GM18867 (cell line): ENCODE results near the gene SPARCL1.
"Not testable (repeated sequence)": the region's sequence is repeated elsewhere in the genome, so short reads cannot be mapped to it uniquely, and the experiment has no call there.

Source experiments
- ATAC-seq: cut with Tn5 transposase; IDR thresholded peaks from one replicate; pipeline ENCODE4 v1.9.1; 2021; ENCODE audit warnings: mild to moderate bottlenecking, moderate library complexity; ENCODE audit not compliant: unreplicated experiment

The SPARCL1 gene, protein sequence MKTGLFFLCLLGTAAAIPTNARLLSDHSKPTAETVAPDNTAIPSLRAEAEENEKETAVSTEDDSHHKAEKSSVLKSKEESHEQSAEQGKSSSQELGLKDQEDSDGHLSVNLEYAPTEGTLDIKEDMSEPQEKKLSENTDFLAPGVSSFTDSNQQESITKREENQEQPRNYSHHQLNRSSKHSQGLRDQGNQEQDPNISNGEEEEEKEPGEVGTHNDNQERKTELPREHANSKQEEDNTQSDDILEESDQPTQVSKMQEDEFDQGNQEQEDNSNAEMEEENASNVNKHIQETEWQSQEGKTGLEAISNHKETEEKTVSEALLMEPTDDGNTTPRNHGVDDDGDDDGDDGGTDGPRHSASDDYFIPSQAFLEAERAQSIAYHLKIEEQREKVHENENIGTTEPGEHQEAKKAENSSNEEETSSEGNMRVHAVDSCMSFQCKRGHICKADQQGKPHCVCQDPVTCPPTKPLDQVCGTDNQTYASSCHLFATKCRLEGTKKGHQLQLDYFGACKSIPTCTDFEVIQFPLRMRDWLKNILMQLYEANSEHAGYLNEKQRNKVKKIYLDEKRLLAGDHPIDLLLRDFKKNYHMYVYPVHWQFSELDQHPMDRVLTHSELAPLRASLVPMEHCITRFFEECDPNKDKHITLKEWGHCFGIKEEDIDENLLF

GRCh38 chr4:87529187-87529586, at the start of gene SPARCL1:
SPARCL1 (minus strand) TSS chr4:87529376; CDS start chr4:87499574, 29,802 bp downstream.
- no peak for ATAC-seq

DNA sequence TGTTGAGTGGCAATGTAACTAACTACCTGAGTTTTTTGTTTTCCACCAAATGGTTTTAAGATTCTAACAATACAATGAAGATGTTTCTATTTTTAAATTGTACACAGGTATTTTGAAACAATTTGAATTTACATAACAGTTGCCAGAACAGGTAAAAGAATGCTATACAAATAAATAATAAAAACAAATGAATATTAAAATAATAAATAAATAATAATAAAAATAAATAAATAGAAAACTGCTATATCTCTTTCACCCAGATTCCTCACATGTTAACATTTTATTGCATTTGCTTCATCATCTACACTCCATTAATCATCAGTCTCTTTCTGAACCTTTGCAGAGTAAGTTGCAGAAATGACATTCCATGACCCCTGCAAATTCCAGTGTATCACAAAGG, 46.8 kb upstream of the SPARCL1 start:
- no peak for ATAC-seq

GRCh38 chr4:87575408-87575807, 46.2 kb upstream of the SPARCL1 start:
- no peak for ATAC-seq

- no peak for ATAC-seq
Observed at GRCh38 chr4:87574996-87575395, 45.8 kb upstream of the SPARCL1 start.

GRCh38 chr4:87574376-87574775, 45.2 kb upstream of the SPARCL1 start:
- ATAC-seq: not testable (repeated sequence)

DNA sequence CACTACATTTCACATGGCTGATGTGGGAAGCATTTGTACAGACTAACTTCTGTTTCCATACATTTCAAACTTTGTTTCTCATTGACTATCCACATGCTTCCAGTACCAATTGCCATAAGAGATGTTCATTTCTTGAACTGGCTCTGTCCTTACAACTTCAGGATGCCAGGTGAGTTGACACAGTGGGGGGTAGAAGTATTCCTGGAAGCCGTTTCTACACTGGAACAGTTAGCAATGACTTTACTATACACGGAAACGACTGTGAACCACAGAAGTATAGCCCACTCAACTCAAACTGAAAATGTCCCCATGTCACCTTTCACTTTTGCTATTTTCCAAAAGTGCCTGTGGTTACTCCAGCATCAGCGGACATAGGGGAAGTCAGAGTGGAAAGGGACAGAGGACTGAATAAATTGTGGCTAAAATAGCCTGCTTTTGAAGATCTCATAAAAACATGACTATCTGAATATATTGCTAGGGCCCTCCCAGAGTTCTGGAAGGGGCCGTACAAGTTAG, 41.2 kb upstream of the SPARCL1 start:
- ATAC-seq: no peak

DNA sequence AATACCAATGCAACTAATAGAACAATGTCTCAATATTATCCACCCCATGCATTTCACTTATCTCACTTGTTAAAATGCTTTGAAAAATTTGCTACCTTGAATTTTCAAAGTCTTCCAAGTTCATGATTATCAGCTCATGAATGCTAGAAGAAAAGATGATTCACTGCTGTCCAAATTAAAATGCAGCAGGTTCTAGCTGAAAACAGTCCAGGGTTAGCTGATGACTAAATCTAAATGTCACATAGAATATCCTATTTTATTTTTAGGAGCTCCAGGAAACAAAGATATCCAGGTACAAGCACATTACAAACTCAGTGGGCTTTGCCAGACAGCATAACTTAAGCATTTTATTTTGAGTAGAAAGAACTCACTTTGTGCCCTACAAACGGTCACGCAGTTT, 38.0 kb upstream of the SPARCL1 start:
- no peak for ATAC-seq

DNA sequence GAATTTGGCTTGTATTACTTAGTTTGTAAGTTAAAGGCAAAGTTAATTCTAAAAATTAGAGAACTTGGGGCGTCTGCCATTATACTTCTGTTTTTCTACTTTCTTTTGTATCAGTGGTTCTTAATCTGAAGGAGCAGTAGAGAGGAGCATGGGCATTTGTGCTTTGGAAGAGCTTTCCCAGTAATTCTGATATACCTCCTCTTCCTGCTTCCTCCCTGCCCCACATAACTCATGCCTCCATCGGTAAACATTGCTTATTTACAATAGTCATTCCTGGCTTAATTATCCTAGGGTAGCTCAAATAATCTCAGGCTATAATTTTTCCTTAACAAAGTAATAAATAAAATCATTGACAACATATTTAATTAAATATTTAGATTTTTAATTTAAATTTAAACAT, 37.1 kb upstream of the SPARCL1 start:
- no peak for ATAC-seq

GRCh38 chr4:87565746-87566145, 36.6 kb upstream of the SPARCL1 start:
- no peak for ATAC-seq

- ATAC-seq: no peak
Observed at GRCh38 chr4:87560802-87561201, 31.6 kb upstream of the SPARCL1 start.

DNA sequence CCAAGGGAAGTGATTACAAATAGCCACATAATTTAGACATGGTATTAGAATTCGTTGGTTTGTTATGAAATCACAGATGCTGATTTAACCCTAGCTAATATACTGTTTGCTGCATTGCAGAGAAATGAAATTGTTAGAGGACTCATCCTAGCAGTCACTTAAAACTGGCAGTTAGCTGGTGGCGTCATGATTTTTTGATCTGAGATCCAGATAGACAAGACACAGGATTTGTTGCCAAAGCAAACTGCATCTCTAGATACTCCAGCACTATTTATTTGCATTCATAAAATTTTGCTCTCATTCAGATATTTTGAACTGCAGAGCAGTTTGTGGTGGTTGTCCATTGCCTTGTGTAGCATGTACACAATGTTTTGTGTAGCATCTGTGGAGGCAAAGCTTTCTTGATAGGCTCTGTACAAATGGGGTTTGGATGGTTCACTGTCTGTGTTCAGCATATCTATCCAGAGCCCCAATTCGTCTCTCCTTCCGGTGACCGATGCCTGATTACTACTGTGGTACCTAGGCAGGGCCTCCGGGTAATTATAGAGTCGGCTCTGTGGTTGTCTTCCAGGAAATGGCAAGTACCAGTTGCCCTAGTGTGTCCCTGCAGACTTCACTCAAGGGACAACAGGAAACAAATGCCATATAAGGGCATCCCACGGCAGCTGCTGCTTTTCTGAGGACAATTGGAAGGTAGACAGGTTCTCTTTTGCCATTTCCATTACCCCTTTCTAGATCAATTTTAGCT, 30.1 kb upstream of the SPARCL1 start:
- peak; percentile 100 for ATAC-seq

DNA sequence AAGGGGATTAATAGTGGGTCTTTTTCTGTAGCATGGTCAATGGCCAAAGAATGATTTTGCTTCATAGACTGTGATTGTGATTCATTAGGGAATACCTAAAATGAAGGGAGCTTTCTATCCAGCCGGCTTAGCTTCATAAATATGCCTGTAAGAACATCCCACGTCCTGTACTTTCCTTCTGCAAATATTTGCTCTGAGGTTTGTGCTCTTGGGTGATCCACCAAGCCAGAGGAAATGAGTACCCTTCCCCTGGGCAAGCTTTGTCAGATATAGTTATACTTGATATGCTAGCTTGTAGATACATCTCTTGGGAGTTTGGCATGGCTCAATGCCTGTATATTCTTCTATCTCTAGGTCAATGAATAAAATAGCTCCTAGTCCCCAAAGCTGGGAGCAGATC, 28.2 kb upstream of the SPARCL1 start:
- ATAC-seq: no peak

DNA sequence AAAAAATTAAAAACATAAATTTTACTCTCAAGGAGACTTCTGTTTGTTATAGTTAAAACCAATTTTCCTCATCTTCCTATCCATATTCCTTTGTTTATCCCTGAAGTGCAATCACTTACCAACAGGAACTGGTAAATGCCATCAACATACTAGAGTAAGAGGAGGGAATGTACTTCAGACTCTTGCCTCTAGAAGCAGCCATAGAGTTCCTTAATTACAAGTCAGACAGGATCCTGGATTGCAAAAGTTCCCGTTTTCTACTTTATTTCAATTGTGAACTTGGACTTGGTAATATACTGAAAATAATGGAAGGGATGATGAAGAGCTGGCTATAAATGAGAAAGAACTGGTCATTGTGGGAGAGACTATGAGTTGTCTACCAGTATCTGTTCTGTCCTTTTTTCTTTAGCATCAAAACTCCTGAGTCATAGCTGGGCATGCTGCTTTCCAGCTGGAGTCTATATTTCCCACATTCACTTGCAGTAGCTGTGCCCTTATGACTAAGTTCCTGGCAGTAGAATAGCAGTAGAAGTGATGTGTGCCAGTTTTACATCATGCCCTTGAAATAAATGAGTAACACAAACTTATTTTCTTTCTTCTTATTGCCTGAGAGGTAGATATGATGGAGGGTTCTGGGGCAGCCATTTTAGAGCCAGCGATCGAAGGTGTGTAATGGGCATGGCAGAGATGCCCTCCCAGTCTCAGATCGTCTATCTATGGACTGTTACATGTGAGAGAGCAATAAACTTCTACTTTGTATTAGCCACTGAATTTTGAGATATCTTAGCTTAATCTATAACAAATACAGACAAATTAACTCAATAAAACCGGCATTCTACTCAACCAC, 26.8 kb upstream of the SPARCL1 start:
- no peak for ATAC-seq

DNA sequence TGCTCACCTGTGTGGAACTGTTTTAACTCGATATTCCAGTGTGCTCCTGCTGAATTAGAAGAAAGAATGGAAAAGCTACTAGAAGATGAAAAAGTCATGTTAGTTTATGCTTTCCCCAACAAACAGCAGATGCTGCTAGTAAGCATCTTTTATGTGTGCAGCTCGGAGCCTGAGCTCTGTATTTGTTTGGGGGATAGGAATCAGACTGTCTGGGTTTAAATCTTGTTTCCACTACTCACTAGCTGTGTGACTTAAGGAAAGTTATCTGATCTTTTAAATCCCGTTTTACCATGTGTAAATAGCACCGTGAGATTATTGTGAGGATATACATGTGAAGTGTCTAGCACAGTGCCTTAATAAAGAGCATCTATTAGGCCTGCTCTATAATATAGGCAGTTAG, 24.0 kb upstream of the SPARCL1 start:
- ATAC-seq: no peak

DNA sequence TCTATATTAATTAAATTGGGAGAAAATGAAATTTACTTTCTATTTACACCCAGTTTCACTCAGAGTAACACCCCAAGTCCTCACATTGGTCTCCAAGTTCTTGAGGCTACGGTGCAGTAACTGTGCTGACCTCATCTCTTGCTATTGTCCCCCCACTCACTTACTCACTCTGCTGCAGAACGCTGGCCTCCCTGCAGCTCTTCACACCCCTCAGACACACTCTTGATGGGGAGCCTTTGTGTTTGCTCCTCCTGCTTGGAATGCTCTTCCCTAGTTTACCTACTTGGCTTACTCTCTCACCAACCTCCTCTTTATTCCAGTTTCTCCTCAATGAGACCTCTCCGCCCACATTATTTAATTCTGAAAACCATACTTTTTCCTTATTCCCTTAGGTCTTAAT, 22.2 kb upstream of the SPARCL1 start:
- ATAC-seq: no peak

DNA sequence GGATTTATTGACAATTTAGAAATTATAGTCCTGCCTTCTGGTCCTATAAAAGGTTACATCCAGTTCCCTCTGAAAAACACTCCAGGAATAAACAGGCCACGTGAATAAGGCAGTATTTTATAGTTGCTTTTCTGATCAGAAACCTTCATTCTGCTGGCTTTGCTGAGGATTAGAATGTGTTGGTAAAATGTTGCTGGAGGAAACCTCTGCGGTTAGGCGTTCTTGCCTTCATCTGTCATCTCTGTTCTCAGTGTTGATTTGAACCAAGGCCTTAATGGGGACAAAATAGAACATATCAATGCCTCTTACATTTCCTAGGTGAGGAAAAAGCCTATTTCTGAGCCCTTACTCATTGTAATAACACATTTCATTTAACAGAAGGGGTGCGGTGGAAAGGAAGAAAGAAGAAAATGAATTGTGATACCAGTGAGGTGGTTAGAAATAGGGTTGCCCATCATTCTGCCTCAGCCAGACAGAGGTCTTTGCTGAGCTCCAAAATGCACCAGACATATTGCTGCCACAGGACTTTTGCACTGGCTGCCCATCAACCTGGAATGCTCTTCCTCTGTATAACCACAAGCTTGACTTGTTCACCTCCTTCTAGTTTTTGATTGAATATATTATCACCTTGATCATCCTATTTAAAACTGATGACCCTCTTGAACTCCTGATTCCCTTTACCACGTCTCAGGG, 18.0 kb upstream of the SPARCL1 start:
- ATAC-seq: no peak

DNA sequence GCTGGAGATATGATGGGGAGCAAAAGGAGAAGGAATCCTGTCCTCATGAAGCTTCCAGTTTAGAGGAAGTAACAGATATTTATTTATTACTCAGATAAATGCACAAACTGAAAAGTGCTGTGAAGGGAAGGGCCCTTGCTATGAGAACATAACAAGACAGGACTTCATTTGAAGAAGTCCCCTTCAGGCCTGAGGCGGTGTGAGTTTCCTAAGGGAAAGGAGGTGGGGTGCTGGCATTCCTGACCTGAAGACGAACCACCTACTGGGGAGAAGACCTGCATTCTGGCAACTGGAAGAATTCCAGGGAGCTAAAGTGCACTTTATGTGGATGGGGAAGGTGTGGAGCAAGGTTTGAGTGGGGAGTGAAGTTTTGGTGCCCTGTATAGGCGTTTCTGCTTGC, 15.9 kb upstream of the SPARCL1 start:
- no peak for ATAC-seq

- ATAC-seq: peak; percentile 49
Observed at GRCh38 chr4:87543835-87544461, 14.8 kb upstream of the SPARCL1 start.

GRCh38 chr4:87542734-87543312, 13.6 kb upstream of the SPARCL1 start:
- ATAC-seq: no peak
